ENCODE results near the gene PRM2. TPM values are rescaled to one million over a fixed set of nuclear protein-coding genes. Genes with fewer than 3 reads are reported as not detected.
"Not testable (repeated sequence)": the region's sequence is repeated elsewhere in the genome, so short reads cannot be mapped to it uniquely, and the experiment has no call there.

PRM2 gene
- total RNA-seq, 1 donor from 2014 or later: not detected

DNA sequence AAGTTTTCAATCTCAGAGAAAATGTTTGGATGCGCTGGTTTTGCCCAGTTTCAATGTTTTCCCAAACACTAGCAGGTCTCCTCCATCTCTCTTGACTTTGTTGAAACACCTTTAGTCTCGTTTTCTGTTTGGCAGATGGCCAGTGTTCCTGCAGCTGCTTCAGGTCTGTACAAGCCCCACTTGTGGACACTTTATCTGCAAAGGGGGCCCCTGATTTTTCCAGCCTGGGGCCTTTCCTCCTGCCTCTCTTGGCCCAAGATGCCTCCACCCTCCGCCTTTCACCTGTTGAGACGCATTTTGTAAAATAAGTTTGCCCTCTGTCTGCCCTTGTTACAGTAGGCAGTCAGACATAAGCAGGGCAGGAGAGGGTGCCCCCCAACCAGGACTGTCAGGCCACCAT lies 26.7 kb upstream of the PRM2 start:
- Histone ChIP-seq H3K4me3 (no peak overlapping the region), H3K36me3 (no peaks in the 10 kb centered on the region), H3K27ac (no peak overlapping the region), H3K4me1 (peaks cover 3% of the 10 kb centered on the region), H3K9me3 (no peaks in the 10 kb centered on the region), H3K27me3 (no peaks in the 10 kb centered on the region)
- intact Hi-C loops (cut with DNase I): no loop called here
- DNase-seq (ENCODE audit: extremely low spot score in 2 of 2): no peak
- TF ChIP-seq POLR2A (IDR thresholded peaks at IDR 0.05) (no peak), POLR2AphosphoS5 (IDR thresholded peaks at IDR 0.05; ENCODE audit: insufficient read depth in 1 of 2, low read depth in 1 of 2) (no peak)
- TF ChIP-seq, protein P1, sequence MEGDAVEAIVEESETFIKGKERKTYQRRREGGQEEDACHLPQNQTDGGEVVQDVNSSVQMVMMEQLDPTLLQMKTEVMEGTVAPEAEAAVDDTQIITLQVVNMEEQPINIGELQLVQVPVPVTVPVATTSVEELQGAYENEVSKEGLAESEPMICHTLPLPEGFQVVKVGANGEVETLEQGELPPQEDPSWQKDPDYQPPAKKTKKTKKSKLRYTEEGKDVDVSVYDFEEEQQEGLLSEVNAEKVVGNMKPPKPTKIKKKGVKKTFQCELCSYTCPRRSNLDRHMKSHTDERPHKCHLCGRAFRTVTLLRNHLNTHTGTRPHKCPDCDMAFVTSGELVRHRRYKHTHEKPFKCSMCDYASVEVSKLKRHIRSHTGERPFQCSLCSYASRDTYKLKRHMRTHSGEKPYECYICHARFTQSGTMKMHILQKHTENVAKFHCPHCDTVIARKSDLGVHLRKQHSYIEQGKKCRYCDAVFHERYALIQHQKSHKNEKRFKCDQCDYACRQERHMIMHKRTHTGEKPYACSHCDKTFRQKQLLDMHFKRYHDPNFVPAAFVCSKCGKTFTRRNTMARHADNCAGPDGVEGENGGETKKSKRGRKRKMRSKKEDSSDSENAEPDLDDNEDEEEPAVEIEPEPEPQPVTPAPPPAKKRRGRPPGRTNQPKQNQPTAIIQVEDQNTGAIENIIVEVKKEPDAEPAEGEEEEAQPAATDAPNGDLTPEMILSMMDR (IDR thresholded peaks at IDR 0.05): no peak

DNA sequence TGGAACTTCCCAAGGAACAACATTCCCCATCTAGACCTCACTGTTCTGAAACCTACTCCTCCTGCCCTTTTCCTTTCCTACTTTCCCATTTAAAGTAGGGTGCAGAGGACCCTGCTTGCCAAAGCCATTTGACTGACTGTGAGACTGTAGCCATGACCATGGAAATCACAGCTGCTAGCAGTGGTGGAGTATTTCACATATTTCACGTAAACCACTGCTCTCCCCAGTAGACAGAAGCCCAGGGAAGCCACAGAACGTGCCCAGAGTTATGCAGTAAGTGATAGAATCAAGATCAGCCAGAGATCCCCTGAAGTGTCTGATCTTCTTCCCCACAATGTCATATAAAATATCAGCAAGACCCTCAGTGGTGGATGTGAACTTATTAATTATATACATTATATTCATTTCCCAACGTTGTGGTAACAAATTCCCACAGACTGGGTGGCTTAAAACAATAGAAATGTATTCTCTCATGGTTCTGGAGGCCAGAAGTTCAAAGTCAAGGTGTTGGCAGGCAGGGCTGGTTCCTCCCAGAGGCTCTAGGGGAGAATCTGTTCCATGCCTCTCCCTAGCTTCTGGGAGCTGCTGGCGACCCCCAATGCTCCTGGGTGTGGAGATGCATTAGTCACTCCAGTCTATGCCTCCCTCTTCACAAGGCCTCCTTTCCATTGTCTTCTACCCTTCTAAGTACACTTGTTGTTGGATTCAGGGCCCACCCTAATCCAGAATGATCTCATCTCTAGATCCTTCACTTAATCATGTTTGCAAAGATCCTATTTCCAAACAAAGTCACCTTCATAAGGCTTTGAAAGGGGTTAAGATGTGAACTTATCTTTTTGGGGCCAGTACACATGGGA lies 25.6 kb upstream of the PRM2 start:
- Histone ChIP-seq H3K4me1 (peaks cover 14% of the 10 kb centered on the region), H3K36me3 (no peaks in the 10 kb centered on the region), H3K27me3 (no peaks in the 10 kb centered on the region), H3K9me3 (no peaks in the 10 kb centered on the region), H3K27ac (no peak overlapping the region), H3K4me3 (no peak overlapping the region)
- TF ChIP-seq POLR2AphosphoS5 (IDR thresholded peaks at IDR 0.05; ENCODE audit: insufficient read depth in 1 of 2, low read depth in 1 of 2) (no peak), POLR2A (IDR thresholded peaks at IDR 0.05) (no peak)
- TF ChIP-seq, protein P1 (IDR thresholded peaks at IDR 0.05): no peak
- intact Hi-C loops (cut with DNase I): no loop called here
- no peak for DNase-seq (ENCODE audit: extremely low spot score in 2 of 2)

DNA sequence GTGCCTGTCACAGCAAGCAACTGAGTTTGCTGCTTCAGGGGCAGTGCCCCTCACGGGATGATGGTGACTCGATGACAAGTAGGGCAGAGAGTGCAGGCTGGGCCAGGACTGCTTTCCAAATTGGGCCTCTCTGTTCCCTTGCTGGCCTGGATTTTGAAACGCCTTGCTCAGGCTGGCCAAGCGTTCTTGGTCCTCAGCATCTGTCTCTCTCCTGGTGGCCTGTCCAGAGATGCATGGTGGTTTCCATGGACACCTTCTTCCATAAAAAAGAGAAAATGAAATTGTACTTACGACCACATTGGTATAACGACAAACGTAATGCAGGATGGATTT lies 24.2 kb upstream of the PRM2 start:
- no peaks in the 10 kb centered on the region for H3K9me3 ChIP-seq
- H3K4me1 ChIP-seq: peaks cover 17% of the 10 kb centered on the region
- no peaks in the 10 kb centered on the region for H3K36me3 ChIP-seq
- no peaks in the 10 kb centered on the region for H3K27me3 ChIP-seq
- TF ChIP-seq POLR2A (IDR thresholded peaks at IDR 0.05): no peak
- TF ChIP-seq POLR2AphosphoS5 (IDR thresholded peaks at IDR 0.05; ENCODE audit: insufficient read depth in 1 of 2, low read depth in 1 of 2): no peak
- TF ChIP-seq, protein P1 (IDR thresholded peaks at IDR 0.05): no peak
- intact Hi-C loops (cut with DNase I): no loop called here
- no peak overlapping the region for H3K27ac ChIP-seq
- H3K4me3 ChIP-seq: no peak overlapping the region
- DNase-seq (ENCODE audit: extremely low spot score in 2 of 2): no peak

DNA sequence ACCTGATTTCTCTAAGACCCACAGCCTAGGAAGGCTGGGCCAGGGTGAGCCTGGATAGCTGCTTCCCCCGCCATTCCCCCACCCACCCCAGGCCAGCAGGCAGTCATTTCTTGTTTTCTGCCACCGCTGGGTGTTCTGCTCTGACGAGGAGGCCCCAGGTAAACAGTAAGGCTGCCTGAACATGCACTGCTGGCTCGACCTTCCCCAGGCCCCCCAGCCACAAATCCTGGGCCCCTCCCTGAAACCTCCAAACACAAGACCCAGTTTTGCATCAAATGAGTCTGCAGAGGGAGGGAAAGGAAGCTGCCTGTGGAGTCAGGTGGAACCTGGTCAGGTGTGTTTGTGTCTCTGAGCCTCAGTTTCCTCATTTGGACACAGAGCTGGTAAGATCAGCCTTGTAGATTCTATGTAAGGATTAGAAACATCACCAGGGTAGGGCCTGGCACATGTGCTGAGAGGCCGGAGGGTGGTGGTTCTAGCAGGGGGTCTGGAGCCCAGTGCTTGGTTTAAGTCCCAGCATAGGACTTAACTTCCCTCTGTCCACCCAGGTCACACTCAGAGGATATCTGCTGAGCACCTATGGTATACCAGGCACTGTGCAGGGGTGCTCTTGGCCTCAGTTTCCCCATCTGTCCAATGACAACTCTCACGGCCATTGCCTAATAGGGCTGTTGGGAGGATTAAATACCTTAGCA lies 23.7 kb upstream of the PRM2 start:
- H3K9me3 ChIP-seq: no peaks in the 10 kb centered on the region
- H3K27me3 ChIP-seq: no peaks in the 10 kb centered on the region
- no peak overlapping the region for H3K4me3 ChIP-seq
- intact Hi-C loops (cut with DNase I): no loop called here
- peaks cover 17% of the 10 kb centered on the region for H3K4me1 ChIP-seq
- H3K36me3 ChIP-seq: no peaks in the 10 kb centered on the region
- TF ChIP-seq POLR2A (IDR thresholded peaks at IDR 0.05): no peak
- DNase-seq (ENCODE audit: extremely low spot score in 2 of 2): no peak
- H3K27ac ChIP-seq: no peak overlapping the region

DNA sequence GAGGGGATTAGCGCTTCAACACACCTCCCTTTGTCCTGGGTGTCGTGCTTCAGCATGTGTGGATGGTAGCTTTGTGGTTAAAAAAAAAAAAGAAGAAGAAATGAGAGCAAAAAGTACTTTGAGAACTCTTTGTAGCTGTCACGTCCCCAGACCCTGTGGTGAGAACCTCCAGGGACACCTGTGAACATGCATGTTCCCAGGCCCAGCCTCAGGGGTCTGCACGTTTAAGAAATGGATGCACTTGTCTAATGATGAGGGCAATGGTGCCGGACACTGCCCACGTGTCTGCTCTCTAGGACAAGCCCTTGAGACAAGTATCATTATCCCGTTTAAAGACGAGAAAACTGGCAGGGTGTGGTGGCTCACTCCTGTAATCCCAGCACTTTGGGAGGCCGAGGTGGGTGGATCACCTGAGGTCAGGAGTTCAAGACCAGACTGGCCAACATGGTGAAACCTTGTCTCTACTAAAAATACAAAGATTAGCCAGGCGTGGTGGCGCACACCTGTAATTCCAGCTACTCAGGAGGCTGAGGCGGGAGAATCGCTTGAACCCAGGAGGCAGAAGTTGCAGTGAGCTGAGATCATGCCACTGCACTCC lies 22.8 kb upstream of the PRM2 start:
- DNase-seq (ENCODE audit: extremely low spot score in 2 of 2); H3K36me3 ChIP-seq; H3K4me3 ChIP-seq; H3K27me3 ChIP-seq; H3K27ac ChIP-seq; H3K9me3 ChIP-seq; intact Hi-C loops (cut with DNase I): not testable (repeated sequence)
- H3K4me1 ChIP-seq: peaks cover 17% of the 10 kb centered on the region
